Fibroblast of lung (primary cell): Measurements from ENCODE around the gene RBM4B. TPM values are rescaled to one million over a fixed set of nuclear protein-coding genes. Genes with fewer than 3 reads are reported as not detected.

Experiments
- DNase-seq, 2 donors: peaks; one replicate each; pipeline versions ENCODE4 v3.0.0 to v3.0.0-alpha.2; 2010; ENCODE audit warnings: low read depth in 2 of 2
- H2AFZ ChIP-seq: 2 replicates; pipeline ENCODE4 v1.5.1; 2012; ENCODE audit warnings: low read length, control low read depth, inconsistent platforms
- H3K27ac ChIP-seq: 2 replicates; pipeline ENCODE4 v1.5.1; 2011; ENCODE audit warnings: low read length, control low read depth; ENCODE audit not compliant: insufficient read depth
- H3K27me3 ChIP-seq: 2 replicates; pipeline ENCODE4 v1.5.1; 2011; ENCODE audit warnings: mild to moderate bottlenecking, low read length; ENCODE audit not compliant: control insufficient read depth, insufficient read depth
- H3K36me3 ChIP-seq: 2 replicates; pipeline ENCODE4 v1.5.1; 2011; ENCODE audit warnings: low read length; ENCODE audit not compliant: control insufficient read depth, insufficient read depth
- H3K4me1 ChIP-seq: 2 replicates; pipeline ENCODE4 v1.5.1; 2011; ENCODE audit warnings: low read length; ENCODE audit not compliant: control insufficient read depth, insufficient read depth; ENCODE audit errors: extremely low read depth
- H3K4me2 ChIP-seq: 2 replicates; pipeline ENCODE4 v1.5.1; 2011; ENCODE audit warnings: low read length, control low read depth; ENCODE audit not compliant: insufficient read depth; ENCODE audit errors: extremely low read depth
- H3K4me3 ChIP-seq, 4 experiments: fragments of 200-600 bp in 1 of 4; sonication (generic) in 1 of 4; replicated peaks in 1 of 4; 2 replicates each; pipeline ENCODE4 v1.5.1; 2011 to 2016; ENCODE audit warnings: low read length in 4 of 4, low read depth in 3 of 4, mild to moderate bottlenecking in 3 of 4, control low read depth in 2 of 4, inconsistent platforms in 1 of 4, mixed read lengths in 1 of 4; ENCODE audit not compliant: insufficient read depth in 1 of 4; ENCODE audit errors: control extremely low read depth in 1 of 4
- H3K79me2 ChIP-seq: 2 replicates; pipeline ENCODE4 v1.5.1; 2012; ENCODE audit warnings: mild to moderate bottlenecking, low read length, inconsistent platforms; ENCODE audit not compliant: control insufficient read depth, insufficient read depth
- H3K9ac ChIP-seq: 2 replicates; pipeline ENCODE4 v1.5.1; 2011; ENCODE audit warnings: mild to moderate bottlenecking, low read length, control low read depth; ENCODE audit not compliant: insufficient read depth
- H3K9me3 ChIP-seq: 2 replicates; pipeline ENCODE4 v1.5.1; 2012; ENCODE audit warnings: low read depth, low read length; ENCODE audit not compliant: control insufficient read depth, insufficient read depth
- H4K20me1 ChIP-seq: 2 replicates; pipeline ENCODE4 v1.5.1; 2011; ENCODE audit warnings: low read length; ENCODE audit not compliant: control insufficient read depth, insufficient read depth; ENCODE audit errors: extremely low read depth
- CTCF ChIP-seq, 2 donors: IDR thresholded peaks in 1 of 2; conservative IDR thresholded peaks in 1 of 2; 1 replicate in 1 of 2; 2 replicates in 1 of 2; pipeline ENCODE4 v1.5.1; 2011 to 2012; ENCODE audit warnings: low read length in 2 of 2, control low read depth in 1 of 2, inconsistent platforms in 1 of 2, low read depth in 1 of 2, mild to moderate bottlenecking in 1 of 2
- EZH2 ChIP-seq: IDR thresholded peaks from 2 replicates; pipeline ENCODE4 v1.5.1; 2012; ENCODE audit warnings: low read length, control low read depth, mild to moderate bottlenecking; ENCODE audit errors: missing control alignments
- polyA plus RNA-seq, 2 donors: library from polyadenylated mRNA; depleted of rRNA in 1 of 2; stranded (reverse) in 1 of 2; unstranded in 1 of 2; fragments of >200 nt; gene quantifications; 2 replicates each; pipeline ENCODE4 v1.2.1, GENCODE V29; 2011 to 2012; ENCODE audit warnings: missing spikeins in 1 of 2
- total RNA-seq: library from RNA; depleted of rRNA; stranded (reverse); fragments of >200 nt; gene quantifications from 2 replicates; pipeline ENCODE4 v1.2.1, GENCODE V29; 2014

RBM4B gene
- total and polyA plus RNA-seq, 2 donors (not counting 1 experiment from before 2014, with no cell fraction given) = 24.6 to 28.4 TPM

- no peak for DNase-seq
Measured at GRCh38 chr11:66694056-66694410, 16.3 kb upstream of the RBM4B start.

GRCh38 chr11:66693356-66694055 is 15.8 kb upstream of the RBM4B start:
- Histone ChIP-seq H3K9me3 (no peaks in the 10 kb centered on the region), H3K36me3 (no peaks in the 10 kb centered on the region), H3K79me2 (no peaks in the 10 kb centered on the region), H3K4me2 (no peak overlapping the region), H3K4me3 (no peak overlapping the region), H3K27ac (no peak overlapping the region), H3K9ac (no peak overlapping the region), H3K4me1 (no peaks in the 10 kb centered on the region), H2AFZ (no peak overlapping the region), H4K20me1 (no peaks in the 10 kb centered on the region), H3K27me3 (no peaks in the 10 kb centered on the region)
- no peak for DNase-seq
- TF ChIP-seq EZH2 (no peak), CTCF (conservative IDR thresholded peaks at IDR 0.05 in 1 of 2, IDR thresholded peaks at IDR 0.05 in 1 of 2; ENCODE audit: low read depth in 1 of 2, low read length in 2 of 2) (no peak)

More at GRCh38 chr11:66694056-66694410, 16.3 kb upstream of the RBM4B start:
- Histone ChIP-seq H3K9ac (no peak overlapping the region), H2AFZ (no peak overlapping the region), H3K4me1 (no peaks in the 10 kb centered on the region), H3K4me3 (no peak overlapping the region), H3K36me3 (no peaks in the 10 kb centered on the region), H3K79me2 (no peaks in the 10 kb centered on the region), H3K27ac (no peak overlapping the region), H3K4me2 (no peak overlapping the region), H3K9me3 (no peaks in the 10 kb centered on the region), H4K20me1 (no peaks in the 10 kb centered on the region), H3K27me3 (no peaks in the 10 kb centered on the region)
- TF ChIP-seq CTCF (conservative IDR thresholded peaks at IDR 0.05 in 1 of 2, IDR thresholded peaks at IDR 0.05 in 1 of 2; ENCODE audit: low read depth in 1 of 2, low read length in 2 of 2) = no peak
- TF ChIP-seq EZH2 = no peak

GRCh38 chr11:66692871-66693331 is 15.2 kb upstream of the RBM4B start:
- Histone ChIP-seq H3K9ac (no peak overlapping the region), H3K27ac (no peak overlapping the region), H3K4me1 (no peaks in the 10 kb centered on the region), H2AFZ (no peak overlapping the region), H3K9me3 (no peaks in the 10 kb centered on the region), H3K4me2 (no peak overlapping the region), H3K27me3 (no peaks in the 10 kb centered on the region), H3K36me3 (no peaks in the 10 kb centered on the region), H3K4me3 (no peak overlapping the region), H3K79me2 (no peaks in the 10 kb centered on the region), H4K20me1 (no peaks in the 10 kb centered on the region)
- no peak for DNase-seq
- no peak for TF ChIP-seq EZH2
- no peak for TF ChIP-seq CTCF (conservative IDR thresholded peaks at IDR 0.05 in 1 of 2, IDR thresholded peaks at IDR 0.05 in 1 of 2; ENCODE audit: low read depth in 1 of 2, low read length in 2 of 2)
